ENCODE data around the gene E2F6. TPM values are rescaled to one million over a fixed set of nuclear protein-coding genes. Genes with fewer than 3 reads are reported as not detected.

The E2F6 gene
- total RNA-seq, 2 donors from 2014 or later: 7.2 to 7.9 TPM

DNA sequence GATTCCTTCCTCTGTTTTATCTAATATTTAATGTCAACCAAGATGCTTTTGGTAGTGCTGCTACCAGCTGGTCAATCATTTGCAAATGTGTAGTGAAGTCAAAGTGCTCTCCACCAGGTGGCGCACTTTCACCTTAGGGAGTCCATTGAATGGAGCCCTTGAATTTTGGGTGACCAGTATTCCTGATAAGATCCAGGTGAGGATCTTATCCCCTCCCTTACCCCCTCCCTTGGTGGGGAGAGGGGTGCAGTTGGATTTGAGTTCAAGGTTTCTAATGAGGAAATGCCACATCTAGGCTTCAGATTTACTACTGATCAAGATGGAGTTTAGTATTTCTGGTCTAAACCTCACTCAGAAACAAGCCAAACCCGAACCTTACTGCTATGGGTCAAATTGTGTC, 12.0 kb upstream of the E2F6 start:
- DNase-seq (ENCODE audit: low spot score in 2 of 2) (peak; percentile 66 to 88), ATAC-seq (peak; percentile 76)
- H3K9me3 Mint-ChIP-seq: no peaks in the 10 kb centered on the region
- no peaks in the 10 kb centered on the region for H3K36me3 Mint-ChIP-seq
- H3K27ac Mint-ChIP-seq: no peak overlapping the region

DNA sequence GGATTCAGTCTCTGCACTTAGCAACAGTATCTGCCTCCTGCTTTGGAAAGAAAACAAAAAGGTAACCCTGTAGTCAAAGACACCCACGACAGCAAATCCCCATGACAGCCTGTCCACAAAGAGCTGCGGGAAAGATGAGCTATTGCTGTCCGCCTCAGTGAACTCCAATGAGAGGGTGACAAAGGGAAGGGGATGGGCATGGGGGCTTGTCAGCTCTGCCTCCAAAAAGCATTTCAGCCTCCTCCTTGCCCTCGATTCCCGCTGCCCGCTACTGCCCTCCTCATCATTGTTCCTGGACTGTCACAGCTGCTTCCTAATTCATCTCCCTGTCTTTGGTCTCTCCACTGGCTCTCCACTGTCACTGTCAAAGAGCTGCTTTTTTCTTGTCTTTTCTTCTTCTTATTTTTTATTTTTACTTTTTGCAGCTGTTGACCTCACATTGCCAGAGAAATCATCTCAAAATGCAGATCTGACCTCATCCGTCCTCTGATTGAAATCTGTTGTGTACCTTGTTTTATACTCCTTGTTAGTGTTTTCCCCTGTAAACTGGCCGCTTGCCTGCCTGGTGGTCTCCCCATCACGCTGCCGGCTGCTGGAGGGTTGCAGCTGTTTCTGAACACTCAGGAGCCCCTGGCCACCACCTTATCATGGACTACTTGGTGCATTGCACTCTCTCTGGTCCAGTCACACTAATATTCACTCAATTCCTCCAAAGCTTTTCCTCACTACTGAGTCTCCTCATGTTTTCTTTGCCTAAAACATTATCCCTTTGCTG, 7.9 kb upstream of the E2F6 start:
- Mint-ChIP-seq H3K36me3 (peaks cover 0 to 6% of the 10 kb centered on the region in 2 donors), H3K9me3 (no peaks in the 10 kb centered on the region), H3K27ac (no peak overlapping the region)
- DNase-seq (ENCODE audit: low spot score in 2 of 2): no peak
- ATAC-seq: no peak

DNA sequence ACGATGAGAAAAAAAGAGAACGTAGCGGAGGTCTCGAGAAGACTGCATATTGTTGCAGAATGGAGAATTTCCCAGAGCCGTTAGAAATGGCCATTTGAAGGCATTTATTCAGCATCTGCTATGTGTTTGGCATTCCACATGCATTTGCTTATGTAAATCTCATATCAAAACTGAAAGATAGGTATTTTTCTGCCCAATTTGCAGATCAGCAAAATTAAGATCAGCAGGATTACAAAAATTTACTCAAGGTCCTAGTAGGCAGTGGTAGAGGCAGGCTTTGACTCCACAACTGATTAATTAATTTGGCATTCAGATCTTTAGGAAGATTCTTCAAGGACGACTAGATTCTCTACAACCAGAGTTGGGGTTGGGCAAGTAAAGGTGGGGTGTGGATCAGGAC, 1.8 kb upstream of the E2F6 start:
- H3K27ac Mint-ChIP-seq: no peak overlapping the region
- peaks cover 0 to 4% of the 10 kb centered on the region in 2 donors for H3K9me3 Mint-ChIP-seq
- ATAC-seq (no peak), DNase-seq (ENCODE audit: low spot score in 2 of 2) (no peak)
- H3K36me3 Mint-ChIP-seq: peaks cover 17 to 25% of the 10 kb centered on the region in 2 donors

DNA sequence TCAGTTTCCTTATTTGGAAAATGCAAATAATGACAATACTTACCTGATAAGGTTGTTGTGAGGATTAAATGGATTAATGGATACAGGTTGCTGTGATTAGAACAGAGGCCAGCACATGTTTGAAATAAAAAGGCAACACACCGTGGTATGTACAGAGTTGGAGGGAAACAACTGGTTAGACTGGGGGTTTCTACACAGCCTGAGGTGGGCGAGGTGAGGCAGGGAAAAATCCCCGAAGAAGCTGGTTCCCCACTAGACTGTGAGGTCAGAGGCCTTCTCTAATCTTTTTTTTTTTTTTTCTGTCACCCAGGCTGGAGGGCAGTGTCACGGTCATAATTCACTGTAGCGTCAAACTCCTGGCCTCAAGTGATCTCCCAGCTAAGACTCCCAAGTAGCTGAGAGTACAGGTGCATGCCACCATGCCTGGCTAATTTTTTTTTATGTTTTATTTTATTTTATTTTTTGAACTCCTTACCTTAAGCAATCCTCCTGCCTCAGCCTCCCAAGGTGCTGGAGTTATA, 1.2 kb upstream of the E2F6 start:
- DNase-seq (ENCODE audit: low spot score in 2 of 2) (no peak), ATAC-seq (no peak)
- peak overlapping the region in 1 of 2 donors; percentile 93 for H3K27ac Mint-ChIP-seq
- H3K9me3 Mint-ChIP-seq: peaks cover 0 to 4% of the 10 kb centered on the region in 2 donors
- peaks cover 17 to 25% of the 10 kb centered on the region in 2 donors for H3K36me3 Mint-ChIP-seq

DNA sequence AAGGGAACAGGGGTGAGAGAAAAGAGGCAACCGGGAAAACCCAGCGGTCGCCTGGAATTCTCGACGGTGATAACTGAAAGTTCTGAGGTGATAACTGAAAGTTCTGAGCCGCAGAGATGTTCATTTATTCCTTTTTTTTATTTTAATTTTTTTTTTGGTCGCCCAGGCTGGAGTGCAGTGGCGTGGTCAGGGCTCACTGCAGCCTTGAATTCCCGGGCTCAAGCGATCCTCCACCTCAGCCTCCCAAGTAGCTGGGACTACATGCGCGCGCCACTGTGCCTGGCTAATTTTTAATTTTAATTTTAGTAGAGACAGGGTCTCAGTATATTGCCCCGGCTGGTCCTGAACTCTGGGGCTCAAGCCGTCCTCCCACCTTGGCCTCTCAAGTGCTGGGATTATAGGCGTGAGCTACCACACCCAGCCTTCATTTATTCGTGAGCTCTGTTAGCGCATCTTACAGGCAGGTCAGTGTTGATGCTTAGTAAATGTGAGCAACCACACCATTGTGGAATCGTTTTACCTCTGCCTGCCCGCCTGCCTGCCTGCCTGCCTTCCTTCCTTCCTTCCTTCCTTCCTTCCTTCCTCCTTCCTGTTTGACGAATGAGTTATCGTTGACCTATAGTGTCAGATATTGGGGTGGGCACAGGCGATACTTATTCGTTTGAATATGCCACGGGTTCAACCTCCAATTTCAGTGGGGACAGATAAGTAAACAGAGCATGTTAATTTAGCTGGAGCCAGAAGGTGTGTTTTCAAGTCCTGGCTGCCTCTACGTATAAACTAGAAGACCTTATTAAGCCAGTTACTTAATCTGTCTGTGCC, 557 bp upstream of the E2F6 start:
- Mint-ChIP-seq H3K27ac (peak overlapping the region; percentile 93 to 95), H3K9me3 (peaks cover 0 to 4% of the 10 kb centered on the region in 2 donors), H3K36me3 (peaks cover 17 to 24% of the 10 kb centered on the region in 2 donors)
- ATAC-seq: peak; percentile 43
- peak in 1 of 2 donors; percentile 8 for DNase-seq (ENCODE audit: low spot score in 2 of 2)

DNA sequence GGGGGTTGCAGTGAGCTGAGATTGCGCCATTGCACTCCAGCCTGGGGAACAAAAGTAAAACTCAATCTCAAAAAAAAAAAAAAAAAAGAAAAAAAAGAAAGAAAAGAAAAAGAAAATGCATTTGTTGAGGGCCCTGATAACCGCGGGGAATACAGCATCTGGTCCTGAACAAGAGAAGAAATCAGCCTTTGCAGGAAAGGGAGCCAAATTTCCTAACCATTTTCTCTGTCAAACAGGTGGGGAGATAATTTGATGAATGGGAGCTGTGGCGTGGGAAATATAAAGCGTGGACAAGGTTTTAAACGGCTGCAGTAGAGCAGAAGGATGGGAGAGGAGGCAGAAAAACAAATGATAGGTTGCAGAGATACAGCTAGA, 864 bp downstream of the E2F6 start:
- H3K9me3 Mint-ChIP-seq: peaks cover 0 to 4% of the 10 kb centered on the region in 2 donors
- peaks cover 20 to 23% of the 10 kb centered on the region in 2 donors for H3K36me3 Mint-ChIP-seq
- ATAC-seq (no peak), DNase-seq (ENCODE audit: low spot score in 2 of 2) (no peak)
- peak overlapping the region; percentile 75 to 93 for H3K27ac Mint-ChIP-seq

DNA sequence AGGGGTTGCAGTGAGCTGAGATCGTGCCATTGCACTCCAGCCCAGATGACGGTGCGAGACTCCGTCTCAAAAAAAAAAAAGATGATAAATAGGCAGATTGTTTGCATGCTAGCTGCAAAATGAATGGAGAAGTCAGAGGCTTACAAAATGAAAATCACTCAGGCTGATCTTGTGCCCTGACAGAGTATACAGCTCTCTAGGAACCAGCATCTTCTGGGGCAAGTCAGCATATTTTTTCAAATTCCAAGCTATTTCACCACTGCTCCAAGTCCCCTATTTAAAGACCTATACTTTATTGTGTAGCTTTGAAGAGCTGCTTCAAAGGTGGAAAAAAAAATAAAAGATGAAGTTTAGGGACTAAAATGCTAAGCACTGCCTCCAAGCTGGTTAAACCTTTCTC, 6.1 kb downstream of the E2F6 start:
- H3K9me3 Mint-ChIP-seq: peaks cover 0 to 4% of the 10 kb centered on the region in 2 donors
- peaks cover 12 to 21% of the 10 kb centered on the region in 2 donors for H3K36me3 Mint-ChIP-seq
- DNase-seq (ENCODE audit: low spot score in 2 of 2): no peak
- no peak for ATAC-seq
- H3K27ac Mint-ChIP-seq: no peak overlapping the region

DNA sequence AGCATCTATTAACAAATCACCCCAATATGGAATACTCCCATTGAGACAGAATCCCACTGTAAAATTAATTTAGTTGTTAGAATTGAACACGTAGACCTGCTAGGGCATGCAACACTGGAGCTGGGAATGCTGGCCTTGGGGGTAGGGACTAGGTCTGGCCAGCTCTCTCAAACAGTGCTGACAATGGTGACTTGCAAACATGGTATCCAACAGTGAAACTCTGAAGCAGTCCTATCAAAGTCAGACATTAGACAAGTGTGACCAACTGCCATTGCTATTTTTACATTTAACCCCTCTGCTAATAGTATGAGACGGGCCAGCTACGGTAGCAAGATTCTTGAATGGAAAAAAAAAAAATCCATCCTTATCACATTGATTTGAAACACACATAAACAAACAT, 7.2 kb downstream of the E2F6 start:
- DNase-seq (ENCODE audit: low spot score in 2 of 2) (no peak), ATAC-seq (no peak)
- H3K9me3 Mint-ChIP-seq: no peaks in the 10 kb centered on the region
- H3K27ac Mint-ChIP-seq: no peak overlapping the region
- H3K36me3 Mint-ChIP-seq: peaks cover 8 to 12% of the 10 kb centered on the region in 2 donors

DNA sequence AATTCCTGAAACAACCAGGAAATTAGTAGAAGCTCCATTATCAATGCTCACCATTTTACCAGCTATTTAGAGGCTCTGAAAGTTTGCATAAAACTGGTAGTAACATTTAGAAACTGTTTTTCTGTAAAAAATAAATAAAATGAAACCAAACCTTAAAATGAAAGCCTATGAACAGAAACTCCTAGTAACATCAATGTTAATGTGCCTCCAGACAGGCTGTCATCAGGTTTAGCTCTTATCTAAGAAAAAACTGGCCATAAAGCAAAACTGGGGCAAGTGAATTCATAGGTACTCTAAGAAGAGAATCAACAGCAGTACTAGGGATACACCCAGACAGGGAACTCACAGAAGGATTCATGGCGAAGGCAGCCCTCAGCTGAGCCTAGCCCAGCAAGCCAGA, 8.0 kb downstream of the E2F6 start:
- Mint-ChIP-seq H3K27ac (no peak overlapping the region), H3K36me3 (peaks cover 4 to 12% of the 10 kb centered on the region in 2 donors), H3K9me3 (no peaks in the 10 kb centered on the region)
- DNase-seq (ENCODE audit: low spot score in 2 of 2): no peak
- no peak for ATAC-seq

DNA sequence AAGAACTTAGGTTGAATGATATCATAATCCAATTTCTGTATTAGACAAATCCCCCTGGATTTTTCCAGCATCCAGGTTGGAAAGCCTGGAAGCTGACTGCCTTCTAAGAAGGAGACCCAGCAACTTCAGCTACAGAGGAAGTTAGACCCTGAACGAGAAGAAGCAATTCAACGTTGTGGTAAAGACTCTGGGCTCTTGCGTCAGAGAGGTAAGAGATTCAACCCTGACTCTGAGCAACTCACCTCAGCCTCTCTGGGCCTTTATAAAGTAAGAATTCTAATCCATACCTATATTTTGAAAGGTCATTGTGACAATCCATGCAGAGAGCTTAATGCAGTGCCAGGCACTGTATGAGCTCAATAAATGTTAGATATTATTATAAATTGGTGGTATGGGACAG, 9.7 kb downstream of the E2F6 start:
- no peak overlapping the region for H3K27ac Mint-ChIP-seq
- H3K36me3 Mint-ChIP-seq: peaks cover 4 to 12% of the 10 kb centered on the region in 2 donors
- no peaks in the 10 kb centered on the region for H3K9me3 Mint-ChIP-seq
- DNase-seq (ENCODE audit: low spot score in 2 of 2): no peak
- ATAC-seq: no peak

DNA sequence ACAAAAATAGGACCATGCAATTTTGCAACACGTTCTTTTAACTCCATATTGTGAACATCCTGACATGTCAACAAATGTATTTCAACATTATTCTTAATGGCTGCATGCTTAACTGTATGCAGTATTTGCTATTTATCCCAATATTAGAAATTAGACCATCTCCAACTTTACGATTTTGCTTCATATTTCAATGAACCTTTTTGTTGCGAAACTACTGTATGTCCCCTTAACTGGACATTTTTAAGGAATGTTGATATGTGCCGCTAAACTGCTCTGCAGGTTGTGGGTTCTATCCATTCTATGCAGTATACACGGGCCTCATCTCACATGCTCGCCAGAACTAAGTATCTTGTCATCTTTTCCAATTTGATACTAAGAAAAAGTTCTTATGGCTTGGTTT, 11.1 kb downstream of the E2F6 start:
- Mint-ChIP-seq H3K36me3 (peaks cover 4 to 5% of the 10 kb centered on the region in 2 donors), H3K27ac (no peak overlapping the region), H3K9me3 (no peaks in the 10 kb centered on the region)
- DNase-seq (ENCODE audit: low spot score in 2 of 2) (no peak), ATAC-seq (no peak)

DNA sequence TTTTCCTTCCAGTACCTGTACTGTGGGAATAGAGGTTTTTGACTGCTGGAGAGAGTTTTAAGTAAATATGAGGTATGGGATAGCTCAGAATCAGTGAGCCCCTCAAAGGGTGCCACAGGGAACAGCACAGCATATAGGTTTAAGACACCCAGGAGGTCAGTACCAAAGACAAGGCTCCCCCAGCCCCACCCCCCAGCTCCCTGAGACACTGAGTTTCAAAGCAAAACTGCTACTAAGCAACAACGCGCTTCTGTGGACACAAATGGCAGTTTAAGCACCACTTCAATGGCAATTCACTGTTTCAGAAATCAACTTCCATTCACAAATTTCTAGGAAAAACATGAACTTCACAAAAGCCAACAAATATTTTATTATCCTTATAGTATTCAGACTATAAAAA, 15.2 kb downstream of the E2F6 start:
- Mint-ChIP-seq H3K36me3 (peaks cover 4 to 5% of the 10 kb centered on the region in 2 donors), H3K27ac (no peak overlapping the region), H3K9me3 (no peaks in the 10 kb centered on the region)
- ATAC-seq (no peak), DNase-seq (ENCODE audit: low spot score in 2 of 2) (no peak)

DNA sequence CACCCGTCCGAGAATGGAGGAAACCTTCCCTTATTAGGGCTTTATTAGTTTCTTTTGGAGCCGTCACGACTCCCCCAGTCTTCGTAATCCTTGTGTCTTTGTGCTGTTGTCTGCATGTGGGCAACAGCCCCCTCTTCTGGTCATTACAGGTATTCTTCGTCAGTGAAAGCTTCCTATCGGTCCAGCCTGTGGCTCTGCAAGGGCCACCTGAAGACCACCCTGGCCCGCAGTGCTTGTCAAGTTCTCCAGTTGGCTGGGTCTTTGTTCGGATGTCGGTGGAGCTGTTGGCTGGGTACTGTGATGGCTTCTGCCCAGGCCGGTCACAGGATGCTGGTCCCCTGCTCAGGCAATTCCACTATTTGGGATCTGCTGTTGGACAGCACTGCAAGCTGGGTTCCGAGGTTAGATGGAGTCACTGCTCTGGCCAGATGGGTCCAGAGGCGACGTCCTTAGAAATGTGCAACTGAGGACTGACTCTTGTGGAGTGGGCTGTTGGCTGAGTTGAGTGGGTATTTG, 19.2 kb downstream of the E2F6 start:
- ATAC-seq (peak in 1 of 2 donors; percentile 63), DNase-seq (ENCODE audit: low spot score in 2 of 2) (peak in 1 of 2 donors; percentile 50)
- peaks cover 20 to 31% of the 10 kb centered on the region in 2 donors for H3K36me3 Mint-ChIP-seq
- H3K9me3 Mint-ChIP-seq: peaks cover 0 to 14% of the 10 kb centered on the region in 2 donors
- no peak overlapping the region for H3K27ac Mint-ChIP-seq

DNA sequence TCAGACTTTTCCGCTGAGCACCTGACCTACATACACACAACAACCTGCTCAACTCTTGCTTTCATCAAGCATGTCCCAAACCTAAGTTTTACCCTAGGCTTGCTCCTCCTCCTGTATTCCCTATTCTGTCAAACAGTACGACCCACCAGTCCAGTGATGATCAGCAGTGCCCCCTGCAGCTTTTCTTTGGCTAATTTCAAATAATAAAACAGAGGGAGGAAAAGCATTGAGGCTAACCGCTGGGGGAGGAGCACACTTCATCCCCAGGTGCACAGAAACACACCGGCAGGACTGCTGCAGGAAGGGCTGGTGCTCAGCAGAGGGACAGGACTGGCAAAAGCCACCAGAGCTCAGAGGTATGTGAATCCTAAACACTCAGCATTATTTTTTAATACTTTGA, 21.2 kb downstream of the E2F6 start:
- ATAC-seq (no peak), DNase-seq (ENCODE audit: low spot score in 2 of 2) (no peak)
- H3K27ac Mint-ChIP-seq: no peak overlapping the region
- peaks cover 0 to 19% of the 10 kb centered on the region in 2 donors for H3K9me3 Mint-ChIP-seq
- peaks cover 24 to 37% of the 10 kb centered on the region in 2 donors for H3K36me3 Mint-ChIP-seq

DNA sequence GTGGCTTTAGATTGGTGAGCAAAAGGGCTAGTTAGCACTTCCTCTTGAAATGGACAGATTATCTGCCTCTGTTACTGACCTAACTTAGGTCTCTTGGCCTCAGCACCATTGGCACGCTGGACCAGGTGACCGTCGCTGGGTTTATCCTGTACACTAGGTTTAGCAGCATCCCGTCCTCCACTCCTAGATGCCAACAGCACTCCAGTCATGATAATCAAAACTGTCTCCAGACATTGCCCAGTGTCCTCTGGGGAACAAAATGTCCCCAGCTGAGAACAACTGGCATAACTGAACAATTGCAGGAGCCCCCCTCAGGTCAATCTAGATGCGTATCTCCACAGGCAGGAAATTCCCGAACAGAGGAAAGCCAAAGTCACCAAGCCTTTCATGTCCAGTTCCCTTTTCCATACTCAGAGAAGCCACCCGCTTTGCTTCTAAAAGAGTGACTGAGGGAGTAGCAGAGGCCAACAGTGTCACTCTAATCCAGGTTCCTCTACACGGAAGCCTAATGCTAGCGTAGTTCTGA, 27.3 kb downstream of the E2F6 start:
- H3K27ac Mint-ChIP-seq: peak overlapping the region in 1 of 2 donors; percentile 65
- peaks cover 20 to 30% of the 10 kb centered on the region in 2 donors for H3K36me3 Mint-ChIP-seq
- H3K9me3 Mint-ChIP-seq: peaks cover 0 to 16% of the 10 kb centered on the region in 2 donors
- DNase-seq (ENCODE audit: low spot score in 2 of 2) (no peak), ATAC-seq (no peak)

DNA sequence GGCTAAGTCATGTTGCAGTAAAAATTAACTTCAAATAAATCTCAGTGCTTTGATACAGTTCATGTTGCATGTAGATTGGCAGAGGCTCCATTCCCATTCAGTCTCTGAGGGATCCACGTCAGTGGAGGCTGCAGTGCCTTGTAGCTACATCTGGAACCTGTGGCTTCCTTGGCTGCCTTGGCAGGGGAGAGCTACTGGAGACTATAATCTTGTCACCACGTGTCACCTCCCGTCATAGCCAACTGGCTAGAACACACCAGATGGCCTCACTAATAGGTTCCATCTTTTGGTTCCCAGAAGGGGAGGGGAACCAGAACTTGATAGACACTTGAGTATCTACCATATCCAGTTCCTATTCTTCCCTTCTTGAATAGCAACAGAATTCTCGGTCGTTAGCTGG, 28.4 kb downstream of the E2F6 start:
- Mint-ChIP-seq H3K36me3 (peaks cover 11 to 24% of the 10 kb centered on the region in 2 donors), H3K27ac (no peak overlapping the region), H3K9me3 (peaks cover 0 to 8% of the 10 kb centered on the region in 2 donors)
- DNase-seq (ENCODE audit: low spot score in 2 of 2) (no peak), ATAC-seq (no peak)

DNA sequence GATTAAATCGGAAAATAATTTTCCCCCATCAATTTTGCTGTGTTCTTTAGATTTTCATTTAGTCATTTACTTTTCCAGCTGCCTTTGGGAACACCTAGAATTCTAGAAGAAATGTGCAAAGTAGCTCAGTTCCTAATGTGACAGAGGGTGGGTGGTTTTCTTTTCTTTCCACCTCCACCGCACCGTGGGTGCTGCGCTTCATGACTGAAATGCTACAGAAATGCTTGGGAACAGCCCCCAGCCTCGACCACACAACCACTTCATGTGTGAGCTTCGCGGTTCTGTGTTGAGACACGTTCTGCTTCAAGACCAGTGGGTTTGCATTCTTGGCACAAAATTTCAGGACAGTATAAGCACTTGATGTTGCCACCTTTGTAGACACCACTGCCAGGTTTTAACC, 30.9 kb downstream of the E2F6 start:
- Mint-ChIP-seq H3K36me3 (peaks cover 0 to 10% of the 10 kb centered on the region in 2 donors), H3K9me3 (no peaks in the 10 kb centered on the region)
- no peak for ATAC-seq

More for the DNA sequence above, 30.9 kb downstream of the E2F6 start:
- no peak for DNase-seq (ENCODE audit: low spot score in 2 of 2)
- no peak overlapping the region for H3K27ac Mint-ChIP-seq

Measured in activated naive CD4-positive, alpha-beta T cell treated with anti-CD3 and anti-CD28 coated beads, Interleukin-2, amount 50 U/mL, for 72 hours (primary cell).